Liver (tissue), 9 donors: ENCODE measurements around the gene IL1A. TPM values are rescaled to one million over a fixed set of nuclear protein-coding genes. Genes with fewer than 3 reads are reported as not detected.

Source experiments
- DNase-seq: peaks from one replicate; pipeline ENCODE4 v3.0.0-alpha.2; 2017; ENCODE audit warnings: low spot score
- H3K27ac ChIP-seq, 2 donors: one replicate each; pipeline ENCODE4 v1.7.0; 2013; ENCODE audit warnings: inconsistent platforms in 2 of 2, low read length in 2 of 2, control low read depth in 1 of 2, low read depth in 1 of 2, mild to moderate bottlenecking in 1 of 2
- H3K27me3 ChIP-seq, 4 donors: one replicate each; pipeline versions ENCODE4 v1.6.1 to v1.7.0; 2013; ENCODE audit warnings: low read length in 3 of 4, inconsistent platforms in 1 of 4, mild to moderate bottlenecking in 1 of 4, moderate library complexity in 1 of 4; ENCODE audit not compliant: control insufficient read depth in 4 of 4, insufficient read depth in 4 of 4
- H3K36me3 ChIP-seq, 4 donors: one replicate each; pipeline versions ENCODE4 v1.6.1 to v1.7.0; 2013; ENCODE audit warnings: low read length in 3 of 4, mild to moderate bottlenecking in 3 of 4, low read depth in 1 of 4, moderate library complexity in 1 of 4; ENCODE audit not compliant: control insufficient read depth in 4 of 4, insufficient read depth in 3 of 4
- H3K4me1 ChIP-seq, 4 donors: one replicate each; pipeline versions ENCODE4 v1.6.1 to v1.7.0; 2013; ENCODE audit warnings: low read length in 3 of 4, mild to moderate bottlenecking in 3 of 4, moderate library complexity in 1 of 4; ENCODE audit not compliant: control insufficient read depth in 4 of 4, insufficient read depth in 4 of 4
- H3K4me3 ChIP-seq, 3 donors: one replicate each; pipeline versions ENCODE4 v1.6.1 to v1.7.0; 2013; ENCODE audit warnings: low read length in 3 of 3, control low read depth in 1 of 3, low read depth in 1 of 3, mild to moderate bottlenecking in 1 of 3
- H3K9ac ChIP-seq, 2 donors: one replicate each; pipeline ENCODE4 v1.7.0; 2013; ENCODE audit warnings: low read length in 2 of 2, mild to moderate bottlenecking in 2 of 2, moderate library complexity in 2 of 2, control low read depth in 1 of 2, low read depth in 1 of 2
- H3K9me3 ChIP-seq, 4 donors: one replicate each; pipeline versions ENCODE4 v1.6.1 to v1.7.0; 2013; ENCODE audit warnings: low read length in 3 of 4; ENCODE audit not compliant: control insufficient read depth in 4 of 4
- EGR1 ChIP-seq, 2 donors: IDR thresholded peaks; 2 replicates each; pipeline ENCODE4 v1.6.1; 2016 to 2018; ENCODE audit warnings: antibody characterized with exemption in 2 of 2, low read depth in 2 of 2
- FOXA1 ChIP-seq: IDR thresholded peaks from 2 replicates; pipeline ENCODE4 v1.6.1; 2016; ENCODE audit warnings: antibody characterized with exemption
- FOXA2 ChIP-seq: IDR thresholded peaks from 2 replicates; pipeline ENCODE4 v1.6.1; 2016; ENCODE audit warnings: antibody characterized with exemption
- GABPA ChIP-seq, 2 donors: IDR thresholded peaks in 1 of 2; conservative IDR thresholded peaks in 1 of 2; 2 replicates each; pipeline ENCODE4 v1.6.1; 2016; ENCODE audit warnings: antibody characterized with exemption in 2 of 2, mild to moderate bottlenecking in 1 of 2, moderate library complexity in 1 of 2
- HNF4A ChIP-seq, 2 donors: conservative IDR thresholded peaks; 2 replicates each; pipeline ENCODE4 v1.6.1; 2016; ENCODE audit warnings: antibody characterized with exemption in 2 of 2, mild to moderate bottlenecking in 2 of 2
- HNF4G ChIP-seq: IDR thresholded peaks from 2 replicates; pipeline ENCODE4 v1.6.1; 2016; ENCODE audit warnings: antibody characterized with exemption
- NR2F2 ChIP-seq: IDR thresholded peaks from 2 replicates; pipeline ENCODE4 v1.6.1; 2016; ENCODE audit warnings: antibody characterized with exemption
- RAD21 ChIP-seq, 2 donors: IDR thresholded peaks; 2 replicates each; pipeline ENCODE4 v1.6.1; 2016; ENCODE audit warnings: antibody characterized with exemption in 2 of 2, mild to moderate bottlenecking in 2 of 2
- RXRA ChIP-seq, 2 donors: IDR thresholded peaks; 2 replicates each; pipeline ENCODE4 v1.6.1; 2017 to 2018; ENCODE audit warnings: antibody characterized with exemption in 2 of 2, mild to moderate bottlenecking in 1 of 2
- SP1 ChIP-seq: IDR thresholded peaks from 2 replicates; pipeline ENCODE4 v1.6.1; 2018; ENCODE audit warnings: antibody characterized with exemption, mild to moderate bottlenecking
- YY1 ChIP-seq: IDR thresholded peaks from 2 replicates; pipeline ENCODE4 v1.6.1; 2016; ENCODE audit warnings: antibody characterized with exemption, mild to moderate bottlenecking
- WGBS: extraction: QIAGEN DNeasy Blood & Tissue Kit; methylation state at CpG from one replicate; pipeline ENCODE4 v1.1.7; 2013; 5-methylcytosine and 5-hydroxymethylcytosine counted together
- polyA plus RNA-seq, 2 donors: library from polyadenylated mRNA; stranded (reverse) in 1 of 2; unstranded in 1 of 2; fragments of 200-250 nt in 1 of 2; fragments of >200 nt in 1 of 2; fragmentation: Nextera tagmentation in 1 of 2; extraction: Ambion mirVana in 1 of 2; gene quantifications; one replicate each; pipeline versions ENCODE4 v1.2.1 to v1.2.3, GENCODE V29; 2013 to 2015
- total RNA-seq, 2 donors: library from RNA; depleted of rRNA; stranded (reverse); fragments of >200 nt; gene quantifications; one replicate each; pipeline ENCODE4 v1.2.3, GENCODE V29; 2014
- TF ChIP-seq, protein P1 (sequence below): IDR thresholded peaks from 2 replicates; pipeline ENCODE4 v1.6.1; 2016; ENCODE audit warnings: antibody characterized with exemption
- TF ChIP-seq, protein P2 (sequence below): IDR thresholded peaks from 2 replicates; pipeline ENCODE4 v1.6.1; 2016; ENCODE audit warnings: antibody characterized with exemption
- TF ChIP-seq, protein P3 (sequence below): IDR thresholded peaks from 2 replicates; pipeline ENCODE4 v1.6.1; 2016; ENCODE audit warnings: antibody characterized with exemption, mild to moderate bottlenecking
- donor health status: healthy.
- donor health status: healthy.
- donor health status: healthy.
- donor health status: healthy.
- donor health status: healthy.

The IL1A gene
- total and polyA plus RNA-seq, 4 donors: 0.05 TPM; not detected in 3

DNA sequence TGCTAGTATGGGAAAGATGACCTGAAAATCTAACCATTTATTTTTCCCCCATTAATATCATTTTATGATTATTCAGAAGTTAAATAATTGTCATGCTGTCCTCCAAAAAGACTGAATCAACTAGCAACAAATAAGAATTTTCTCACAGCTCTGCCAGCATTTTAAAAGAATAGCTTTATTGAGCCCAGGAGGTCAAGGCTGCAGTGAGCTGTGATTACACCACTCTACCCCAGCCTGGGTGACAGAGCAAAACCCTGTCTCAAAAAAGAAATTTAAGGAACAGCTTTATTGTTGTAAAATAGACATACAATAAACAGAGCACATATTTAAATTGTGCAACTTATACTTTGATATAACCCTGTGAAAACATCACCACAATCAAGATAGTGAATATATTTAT is 24.8 kb upstream of the IL1A start:
- no peaks in the 10 kb centered on the region for H3K9me3 ChIP-seq
- no peak overlapping the region for H3K4me3 ChIP-seq
- H3K27me3 ChIP-seq: no peaks in the 10 kb centered on the region
- no peak for DNase-seq
- H3K27ac ChIP-seq: peak overlapping the region in 1 of 2 donors; percentile 29
- no peaks in the 10 kb centered on the region for H3K36me3 ChIP-seq
- H3K4me1 ChIP-seq: peaks cover 2 to 15% (median 3%) of the 10 kb centered on the region in 4 donors
- TF ChIP-seq HNF4G: no peak
- peak; percentile 49 to 53 for TF ChIP-seq HNF4A (conservative IDR thresholded peaks at IDR 0.05)
- TF ChIP-seq FOXA2: peak; percentile 13
- peak; percentile 27 to 39 for TF ChIP-seq RXRA (IDR thresholded peaks at IDR 0.05)
- TF ChIP-seq NR2F2: peak; percentile 30
- TF ChIP-seq, protein P1, sequence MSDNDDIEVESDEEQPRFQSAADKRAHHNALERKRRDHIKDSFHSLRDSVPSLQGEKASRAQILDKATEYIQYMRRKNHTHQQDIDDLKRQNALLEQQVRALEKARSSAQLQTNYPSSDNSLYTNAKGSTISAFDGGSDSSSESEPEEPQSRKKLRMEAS: no peak
- TF ChIP-seq, protein P2, sequence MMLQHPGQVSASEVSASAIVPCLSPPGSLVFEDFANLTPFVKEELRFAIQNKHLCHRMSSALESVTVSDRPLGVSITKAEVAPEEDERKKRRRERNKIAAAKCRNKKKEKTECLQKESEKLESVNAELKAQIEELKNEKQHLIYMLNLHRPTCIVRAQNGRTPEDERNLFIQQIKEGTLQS: no peak
- TF ChIP-seq YY1: peak; percentile 22
- H3K9ac ChIP-seq: no peak overlapping the region

DNA sequence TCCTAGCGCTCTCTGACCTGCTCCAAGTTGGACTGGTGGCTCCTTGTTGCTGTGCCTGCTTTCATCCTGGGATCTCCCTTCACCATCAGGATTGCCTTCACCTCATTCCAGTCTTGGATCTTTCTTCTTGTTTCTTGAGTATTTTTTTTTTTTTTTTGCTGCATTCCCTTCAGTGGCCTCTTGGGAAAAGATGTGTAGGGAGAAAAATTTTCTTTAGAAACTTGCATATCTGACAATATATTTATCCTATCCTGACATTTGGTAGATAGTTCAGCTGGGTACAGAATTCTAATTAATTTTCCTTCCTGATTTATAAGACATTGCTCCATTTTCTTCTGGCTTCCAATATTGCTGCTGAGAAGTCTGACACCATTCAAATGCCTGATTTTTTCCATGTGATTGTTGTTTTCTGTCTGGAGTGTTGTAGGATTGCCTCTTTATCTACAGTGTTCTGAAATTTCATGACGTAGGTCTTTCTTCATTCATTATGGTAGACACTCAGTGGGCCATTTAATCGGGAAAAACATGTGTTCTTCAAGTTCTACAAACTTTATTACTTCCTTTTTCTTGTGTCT is 23.0 kb upstream of the IL1A start:
- no peak for TF ChIP-seq HNF4A (conservative IDR thresholded peaks at IDR 0.05)
- TF ChIP-seq GABPA (IDR thresholded peaks at IDR 0.05 in 1 of 2, conservative IDR thresholded peaks at IDR 0.05 in 1 of 2): no peak
- no peak for TF ChIP-seq EGR1 (IDR thresholded peaks at IDR 0.05; ENCODE audit: low read depth in 2 of 2)
- TF ChIP-seq RAD21 (IDR thresholded peaks at IDR 0.05): no peak
- TF ChIP-seq FOXA2: no peak
- TF ChIP-seq RXRA (IDR thresholded peaks at IDR 0.05): no peak
- TF ChIP-seq SP1: no peak
- TF ChIP-seq YY1: no peak
- TF ChIP-seq, protein P3, sequence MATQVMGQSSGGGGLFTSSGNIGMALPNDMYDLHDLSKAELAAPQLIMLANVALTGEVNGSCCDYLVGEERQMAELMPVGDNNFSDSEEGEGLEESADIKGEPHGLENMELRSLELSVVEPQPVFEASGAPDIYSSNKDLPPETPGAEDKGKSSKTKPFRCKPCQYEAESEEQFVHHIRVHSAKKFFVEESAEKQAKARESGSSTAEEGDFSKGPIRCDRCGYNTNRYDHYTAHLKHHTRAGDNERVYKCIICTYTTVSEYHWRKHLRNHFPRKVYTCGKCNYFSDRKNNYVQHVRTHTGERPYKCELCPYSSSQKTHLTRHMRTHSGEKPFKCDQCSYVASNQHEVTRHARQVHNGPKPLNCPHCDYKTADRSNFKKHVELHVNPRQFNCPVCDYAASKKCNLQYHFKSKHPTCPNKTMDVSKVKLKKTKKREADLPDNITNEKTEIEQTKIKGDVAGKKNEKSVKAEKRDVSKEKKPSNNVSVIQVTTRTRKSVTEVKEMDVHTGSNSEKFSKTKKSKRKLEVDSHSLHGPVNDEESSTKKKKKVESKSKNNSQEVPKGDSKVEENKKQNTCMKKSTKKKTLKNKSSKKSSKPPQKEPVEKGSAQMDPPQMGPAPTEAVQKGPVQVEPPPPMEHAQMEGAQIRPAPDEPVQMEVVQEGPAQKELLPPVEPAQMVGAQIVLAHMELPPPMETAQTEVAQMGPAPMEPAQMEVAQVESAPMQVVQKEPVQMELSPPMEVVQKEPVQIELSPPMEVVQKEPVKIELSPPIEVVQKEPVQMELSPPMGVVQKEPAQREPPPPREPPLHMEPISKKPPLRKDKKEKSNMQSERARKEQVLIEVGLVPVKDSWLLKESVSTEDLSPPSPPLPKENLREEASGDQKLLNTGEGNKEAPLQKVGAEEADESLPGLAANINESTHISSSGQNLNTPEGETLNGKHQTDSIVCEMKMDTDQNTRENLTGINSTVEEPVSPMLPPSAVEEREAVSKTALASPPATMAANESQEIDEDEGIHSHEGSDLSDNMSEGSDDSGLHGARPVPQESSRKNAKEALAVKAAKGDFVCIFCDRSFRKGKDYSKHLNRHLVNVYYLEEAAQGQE: no peak
- Histone ChIP-seq H3K9ac (no peak overlapping the region), H3K4me3 (no peak overlapping the region), H3K4me1 (peaks cover under 1 to 15% (median 2%) of the 10 kb centered on the region in 4 donors), H3K27ac (no peak overlapping the region), H3K27me3 (no peaks in the 10 kb centered on the region), H3K36me3 (no peaks in the 10 kb centered on the region), H3K9me3 (no peaks in the 10 kb centered on the region)
- 98% methylated on average over 3 of the region's 3 CpGs for WGBS
- no peak for DNase-seq

DNA sequence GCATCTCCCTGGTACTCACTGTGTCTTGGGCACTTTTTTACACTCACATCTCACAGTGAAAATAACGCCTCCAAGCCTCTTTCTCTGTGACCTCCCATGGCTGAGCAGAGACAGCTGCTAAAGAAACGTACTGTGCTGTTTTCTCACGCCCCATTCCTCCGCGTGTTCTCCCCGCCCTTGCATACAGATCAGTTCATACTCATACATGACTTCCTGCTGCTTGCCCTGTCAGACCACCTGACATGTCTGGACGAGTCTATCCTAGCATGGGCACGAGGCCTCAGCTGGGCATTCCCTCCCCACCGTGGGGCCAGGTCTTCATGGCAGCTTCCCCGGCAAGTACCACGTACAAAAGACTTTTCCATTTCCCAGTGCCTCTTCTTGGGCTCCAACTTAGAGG is 21.2 kb upstream of the IL1A start:
- Histone ChIP-seq H3K4me3 (no peak overlapping the region), H3K4me1 (peaks cover 0 to 10% (median 2%) of the 10 kb centered on the region in 4 donors), H3K27me3 (no peaks in the 10 kb centered on the region), H3K27ac (no peak overlapping the region), H3K36me3 (no peaks in the 10 kb centered on the region), H3K9ac (no peak overlapping the region), H3K9me3 (no peaks in the 10 kb centered on the region)
- DNase-seq: no peak
- TF ChIP-seq FOXA1: no peak
- no peak for TF ChIP-seq FOXA2
- WGBS: 94% methylated on average over 11 of the region's 11 CpGs
